HEK293 (cell line): ENCODE results near the gene TEC.

Experiments
- CTCF ChIP-seq: fragments of 450-650 bp; formaldehyde crosslinking; IDR thresholded peaks from 2 replicates; pipeline ENCODE4 v1.5.1; 2016; ENCODE audit warnings: missing biosample characterization, missing genetic modification characterization
- REST ChIP-seq: fragments of 450-650 bp; formaldehyde crosslinking; IDR thresholded peaks from 2 replicates; pipeline ENCODE4 v1.5.1; 2016; ENCODE audit warnings: missing biosample characterization, missing genetic modification characterization
- YY1 ChIP-seq: fragments of 450-650 bp; formaldehyde crosslinking; IDR thresholded peaks from 2 replicates; pipeline ENCODE4 v1.5.1; 2018; ENCODE audit warnings: missing biosample characterization, missing genetic modification characterization
- ZBTB10 ChIP-seq: fragments of 450-650 bp; formaldehyde crosslinking; IDR thresholded peaks from 2 replicates; pipeline ENCODE4 v1.5.1; 2016; ENCODE audit warnings: missing biosample characterization, missing genetic modification characterization
- ZNF140 ChIP-seq: fragments of 450-650 bp; formaldehyde crosslinking; IDR thresholded peaks from 2 replicates; pipeline ENCODE4 v1.5.1; 2016; ENCODE audit warnings: missing biosample characterization, missing genetic modification characterization
- ZNF24 ChIP-seq: fragments of 450-650 bp; formaldehyde crosslinking; IDR thresholded peaks from 2 replicates; pipeline ENCODE4 v1.5.1; 2016; ENCODE audit warnings: missing biosample characterization, missing genetic modification characterization
- ZNF621 ChIP-seq: fragments of 450-650 bp; formaldehyde crosslinking; IDR thresholded peaks from 2 replicates; pipeline ENCODE4 v1.5.1; 2017; ENCODE audit warnings: missing biosample characterization, missing genetic modification characterization

GRCh38 chr4:48270523-48270897 is 872 bp upstream of the TEC start:
- no peak for TF ChIP-seq YY1 (tag by site-specific recombination)
- TF ChIP-seq CTCF (tag by site-specific recombination) = no peak
- no peak for TF ChIP-seq ZNF621 (tag by site-specific recombination)
- no peak for TF ChIP-seq ZNF140
- no peak for TF ChIP-seq REST (tag by site-specific recombination)
- no peak for TF ChIP-seq ZNF24 (tag by site-specific recombination)
- TF ChIP-seq ZBTB10 (tag by site-specific recombination) = no peak
